Activated CD8-positive, alpha-beta memory T cell treated with anti-CD3 and anti-CD28 coated beads, Interleukin-2, amount 50 U/mL, for 24 hours (primary cell): ENCODE measurements around the gene ATOH8.
"Not testable (repeated sequence)": the region's sequence is repeated elsewhere in the genome, so short reads cannot be mapped to it uniquely, and the experiment has no call there.

Experiments
- DNase-seq: peaks from one replicate; pipeline ENCODE4 v3.0.0-alpha.2; 2020; ENCODE audit errors: extremely low read depth

Gene ATOH8

GRCh38 chr2:85753525-85754312, at the start of gene ATOH8:
Gene ATOH8 (plus strand): TSS chr2:85753991. CDS start chr2:85754190, 199 bp downstream.
- no peak for DNase-seq

GRCh38 chr2:85704038-85704437, 49.8 kb upstream of the ATOH8 start:
- DNase-seq: no peak

- DNase-seq: no peak
Measured at GRCh38 chr2:85704800-85705679, 48.8 kb upstream of the ATOH8 start.

GRCh38 chr2:85705680-85706039, 48.1 kb upstream of the ATOH8 start:
- DNase-seq: no peak

- DNase-seq: no peak
Measured at GRCh38 chr2:85706063-85706462, 47.7 kb upstream of the ATOH8 start.

GRCh38 chr2:85706599-85707296, 47.0 kb upstream of the ATOH8 start:
- no peak for DNase-seq

- peak; percentile 35 for DNase-seq
Measured at GRCh38 chr2:85707304-85707703, 46.5 kb upstream of the ATOH8 start.

GRCh38 chr2:85708641-85709040, 45.1 kb upstream of the ATOH8 start:
- DNase-seq: no peak

- no peak for DNase-seq
Measured at GRCh38 chr2:85709401-85709811, 44.4 kb upstream of the ATOH8 start.

GRCh38 chr2:85710687-85711577, 42.9 kb upstream of the ATOH8 start:
- DNase-seq: no peak

- no peak for DNase-seq
Measured at GRCh38 chr2:85711578-85712060, 42.2 kb upstream of the ATOH8 start.

- no peak for DNase-seq
Measured at GRCh38 chr2:85712336-85712735, 41.5 kb upstream of the ATOH8 start.

GRCh38 chr2:85712849-85713612, 40.8 kb upstream of the ATOH8 start:
- no peak for DNase-seq

GRCh38 chr2:85713836-85714235, 40.0 kb upstream of the ATOH8 start:
- DNase-seq: no peak

- DNase-seq: not testable (repeated sequence)
Measured at GRCh38 chr2:85714421-85714820, 39.4 kb upstream of the ATOH8 start.

- DNase-seq: no peak
Measured at GRCh38 chr2:85714841-85715240, 39.0 kb upstream of the ATOH8 start.

GRCh38 chr2:85716346-85716914, 37.4 kb upstream of the ATOH8 start:
- DNase-seq: no peak

GRCh38 chr2:85717308-85718008, 36.3 kb upstream of the ATOH8 start:
- no peak for DNase-seq

- no peak for DNase-seq
Measured at GRCh38 chr2:85718009-85718391, 35.8 kb upstream of the ATOH8 start.
